Colonic mucosa (tissue), 4 donors: ENCODE results near the gene DHX8. TPM values are rescaled to one million over a fixed set of nuclear protein-coding genes. Genes with fewer than 3 reads are reported as not detected.
"Not testable (repeated sequence)": the region's sequence is repeated elsewhere in the genome, so short reads cannot be mapped to it uniquely, and the experiment has no call there.

Experiments
- DNase-seq: peaks from one replicate; pipeline ENCODE4 v3.0.0-alpha.2; 2020
- H3K27ac ChIP-seq: fragments of 200-600 bp; one replicate; pipeline ENCODE4 v1.8.0; 2021
- H3K27me3 ChIP-seq: fragments of 200-600 bp; one replicate; pipeline ENCODE4 v1.8.0; 2021
- H3K36me3 ChIP-seq: fragments of 200-600 bp; one replicate; pipeline ENCODE4 v1.8.0; 2021
- H3K4me1 ChIP-seq: fragments of 200-600 bp; one replicate; pipeline ENCODE4 v1.8.0; 2021; ENCODE audit warnings: mild to moderate bottlenecking
- H3K4me3 ChIP-seq: fragments of 200-600 bp; one replicate; pipeline ENCODE4 v1.8.0; 2021
- H3K9ac ChIP-seq, 2 donors: one replicate each; pipeline ENCODE4 v1.7.0; 2013; ENCODE audit warnings: control low read depth in 2 of 2, low read depth in 2 of 2, low read length in 2 of 2
- H3K9me3 ChIP-seq: fragments of 200-600 bp; one replicate; pipeline ENCODE4 v1.8.0; 2021
- CTCF ChIP-seq: fragments of 200-600 bp; IDR thresholded peaks from one replicate; pipeline ENCODE4 v1.8.0; 2022; ENCODE audit warnings: antibody characterized with exemption, mild to moderate bottlenecking
- intact Hi-C: fragments of 100-400 bp; cut with DNase I; formaldehyde crosslinking; loops from one replicate; pipeline ENCODE4 v1.14.1; 2022
- total RNA-seq, 2 donors: library from RNA; stranded (reverse); fragmentation: NEBNext Ultra II Directional in 1 of 2; extraction: Animal tissue kit (Norgen Biotek cat#: 25700) in 1 of 2; gene quantifications; one replicate each; pipeline ENCODE4 v1.2.1, GENCODE V29; 2021
- donor health status: healthy.
- donor health status: DM: no; HTN: no; CAD: no.
- donor health status: DM: no; HTN: no; CAD: no.

The DHX8 gene
- total RNA-seq, 2 donors from 2014 or later, result 44.5 to 47.6 TPM

GRCh38 chr17:43482103-43483012 is 1.4 kb upstream of the DHX8 start:
- TF ChIP-seq CTCF, result no peak
- H3K4me1 ChIP-seq, result peaks cover 13% of the 10 kb centered on the region
- no peak overlapping the region for H3K9ac ChIP-seq
- H3K27ac ChIP-seq, result no peak overlapping the region
- intact Hi-C loops, result loop anchor here (1.0 kb wide), 1 partner anchor 88 kb away; no protein-coding TSS in a partner anchor
- H3K36me3 ChIP-seq, result no peaks in the 10 kb centered on the region
- H3K4me3 ChIP-seq, result no peak overlapping the region
- no peak for DNase-seq
- H3K27me3 ChIP-seq, result no peaks in the 10 kb centered on the region
- H3K9me3 ChIP-seq, result no peaks in the 10 kb centered on the region

GRCh38 chr17:43490621-43491020 is 6.8 kb downstream of the DHX8 start:
- H3K36me3 ChIP-seq, result peaks cover 10% of the 10 kb centered on the region
- H3K4me3 ChIP-seq, result no peak overlapping the region
- DNase-seq, result no peak
- H3K27me3 ChIP-seq, result no peaks in the 10 kb centered on the region
- H3K4me1 ChIP-seq, result no peaks in the 10 kb centered on the region
- H3K9ac ChIP-seq, result no peak overlapping the region
- H3K27ac ChIP-seq, result no peak overlapping the region
- intact Hi-C loops, result no loop called here
- TF ChIP-seq CTCF, result no peak
- no peaks in the 10 kb centered on the region for H3K9me3 ChIP-seq

- H3K9me3 ChIP-seq, intact Hi-C loops, H3K4me1 ChIP-seq, H3K27ac ChIP-seq, H3K27me3 ChIP-seq, DNase-seq, H3K9ac ChIP-seq, H3K4me3 ChIP-seq: not testable (repeated sequence)
- peaks cover 26% of the 10 kb centered on the region for H3K36me3 ChIP-seq
These were observed 25.7 kb downstream of the DHX8 start for GRCh38 chr17:43509440-43509839.

GRCh38 chr17:43511199-43511598 is 27.4 kb downstream of the DHX8 start:
- intact Hi-C loops, H3K27ac ChIP-seq, H3K9me3 ChIP-seq, H3K4me3 ChIP-seq, H3K4me1 ChIP-seq, H3K27me3 ChIP-seq, DNase-seq, H3K9ac ChIP-seq: not testable (repeated sequence)
- H3K36me3 ChIP-seq, result peaks cover 19% of the 10 kb centered on the region

- no peak overlapping the region for H3K4me3 ChIP-seq
- H3K9me3 ChIP-seq, result no peaks in the 10 kb centered on the region
- peaks cover 15% of the 10 kb centered on the region for H3K36me3 ChIP-seq
- intact Hi-C loops, result no loop called here
- TF ChIP-seq CTCF, result no peak
- no peak overlapping the region for H3K9ac ChIP-seq
- H3K27ac ChIP-seq, result no peak overlapping the region
- no peak for DNase-seq
- H3K27me3 ChIP-seq, result no peaks in the 10 kb centered on the region
- H3K4me1 ChIP-seq, result no peaks in the 10 kb centered on the region
These were observed 31.9 kb downstream of the DHX8 start for GRCh38 chr17:43515656-43516055.

- intact Hi-C loops, result no loop called here
- no peak for TF ChIP-seq CTCF
- H3K27ac ChIP-seq, result no peak overlapping the region
- no peak overlapping the region for H3K4me3 ChIP-seq
- H3K9me3 ChIP-seq, result no peaks in the 10 kb centered on the region
- no peaks in the 10 kb centered on the region for H3K4me1 ChIP-seq
- no peak overlapping the region for H3K9ac ChIP-seq
- H3K36me3 ChIP-seq, result peaks cover 27% of the 10 kb centered on the region
- no peak for DNase-seq
- H3K27me3 ChIP-seq, result no peaks in the 10 kb centered on the region
These were observed 33.4 kb downstream of the DHX8 start for GRCh38 chr17:43517161-43517560.
